A549 treated with GW870086 at 1 μM for 4 hours (cell line): ENCODE measurements around the gene TRIM49D1. TPM values are rescaled to one million over a fixed set of nuclear protein-coding genes. Genes with fewer than 3 reads are reported as not detected.

ENCODE experiments used
- total RNA-seq: library from RNA; stranded (reverse); fragments of 200-300 nt; extraction: Qiagen RNA extraction; gene quantifications from 5 replicates; pipeline ENCODE4 v1.2.3, GENCODE V29; 2022; ENCODE audit warnings: low read depth

TRIM49D1 gene, protein sequence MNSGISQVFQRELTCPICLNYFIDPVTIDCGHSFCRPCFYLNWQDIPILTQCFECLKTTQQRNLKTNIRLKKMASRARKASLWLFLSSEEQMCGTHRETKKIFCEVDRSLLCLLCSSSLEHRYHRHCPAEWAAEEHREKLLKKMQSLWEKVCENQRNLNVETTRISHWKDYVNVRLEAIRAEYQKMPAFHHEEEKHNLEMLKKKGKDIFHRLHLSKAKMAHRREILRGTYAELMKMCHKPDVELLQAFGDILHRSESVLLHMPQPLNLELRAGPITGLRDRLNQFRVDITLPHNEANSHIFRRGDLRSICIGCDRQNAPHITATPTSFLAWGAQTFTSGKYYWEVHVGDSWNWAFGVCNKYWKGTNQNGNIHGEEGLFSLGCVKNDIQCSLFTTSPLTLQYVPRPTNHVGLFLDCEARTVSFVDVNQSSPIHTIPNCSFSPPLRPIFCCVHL
- total RNA-seq, result 0.07 to 0.39 TPM (median 0.22 TPM) in 5 replicates

DNA sequence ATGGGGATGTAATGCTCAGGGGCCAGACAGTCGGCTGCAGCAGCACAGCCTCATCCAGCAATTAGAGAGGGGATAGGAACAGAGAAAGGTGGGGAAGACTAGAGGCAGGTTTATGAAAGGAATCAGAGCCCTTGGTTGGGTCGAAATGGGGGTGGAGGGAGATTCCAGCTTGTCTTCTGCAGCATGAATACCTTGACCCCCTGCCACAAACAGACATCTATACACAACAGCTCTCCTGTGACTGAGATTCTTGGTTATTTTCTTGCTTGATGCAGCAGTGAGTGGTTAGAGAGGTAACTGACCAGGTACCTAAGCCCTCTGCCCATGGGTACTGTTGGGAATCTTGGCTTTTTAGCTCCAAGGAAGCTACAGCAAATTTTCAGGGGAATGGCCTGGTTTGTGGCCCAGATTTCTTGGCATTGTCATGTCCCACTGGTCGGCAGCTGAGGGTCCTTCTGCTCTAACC is at the start of gene TRIM49D1:
TSS of gene TRIM49D1 (minus strand) at position 51 of the 466 bp plus-strand sequence. CDS start 4,535 bp downstream, outside the sequence.

DNA sequence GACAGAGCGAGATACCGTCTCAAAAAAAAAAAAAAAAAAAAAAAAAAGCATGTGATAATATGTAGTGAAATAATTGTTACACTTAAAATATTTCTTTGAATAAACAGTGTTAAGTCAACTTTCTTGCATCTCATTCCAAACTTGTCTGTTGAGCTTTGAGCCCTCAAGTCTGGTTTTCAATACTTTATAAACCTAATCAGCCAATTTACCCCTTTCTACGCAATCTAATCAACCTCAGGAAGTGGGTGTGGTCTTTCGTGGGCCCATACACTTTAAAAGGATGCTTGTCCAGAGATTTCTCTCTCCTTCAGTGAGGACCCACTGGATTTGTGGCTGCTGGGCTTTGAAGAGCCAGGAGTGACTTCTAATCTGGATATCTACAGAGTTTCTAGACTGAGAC is 43.7 kb upstream of the TRIM49D1 start, which contains the start of gene TRIM64:
TSS of gene TRIM64 (plus strand) at position 301 of the 400 bp plus-strand sequence. CDS start 2,467 bp downstream, outside the sequence.

DNA sequence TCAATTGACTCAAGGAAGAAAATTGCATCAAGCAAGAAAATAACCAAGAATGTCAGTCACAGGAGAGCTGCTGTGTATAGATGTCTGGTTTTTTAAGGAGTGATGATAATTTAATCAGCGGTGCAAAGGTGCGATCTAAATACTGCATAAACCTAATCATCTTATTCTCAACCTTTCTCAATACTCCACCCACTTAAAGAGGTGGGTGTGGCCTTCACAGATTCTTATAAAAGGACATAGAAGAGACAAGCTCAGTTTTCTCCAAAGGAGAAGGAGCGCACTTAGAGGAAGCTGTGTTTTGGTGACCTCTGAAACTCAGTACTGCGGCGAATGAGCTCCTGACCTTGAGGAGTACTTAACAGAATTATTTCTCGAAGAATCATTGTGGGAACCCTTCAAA is 1.7 kb upstream of the TRIM49D1 start, which contains the start of gene TRIM49D2:
TSS of gene TRIM49D2 (plus strand) at position 301 of the 400 bp plus-strand sequence. CDS start 2,698 bp downstream, outside the sequence.

Other genes starting within 250 kb of the TRIM49D1 start
- gene TRIM77, start 211.9 kb downstream of the TRIM49D1 start, total RNA-seq, result not detected in 5 replicates
- 0.07 TPM in 1 of 5 replicates, not detected in the others for gene TRIM49, start 113.7 kb downstream of the TRIM49D1 start, total RNA-seq
- not detected in 5 replicates for gene TRIM64B, start 43.8 kb downstream of the TRIM49D1 start, total RNA-seq
- gene TRIM49D2, start 1.8 kb upstream of the TRIM49D1 start, total RNA-seq, result 0.19 to 0.23 TPM in 2 of 5 replicates, not detected in the others
- gene TRIM64, start 43.8 kb upstream of the TRIM49D1 start, total RNA-seq, result not detected in 5 replicates
- not detected in 5 replicates for gene TRIM49C, start 108.9 kb upstream of the TRIM49D1 start, total RNA-seq
- not detected in 5 replicates for gene UBTFL1, start 163.7 kb upstream of the TRIM49D1 start, total RNA-seq
- not detected in 5 replicates for gene NAALAD2, start 212.4 kb upstream of the TRIM49D1 start, total RNA-seq